EL (cell line): ENCODE results near the gene SDS.

Experiments
- DNase-seq: peaks from one replicate; pipeline ENCODE4 v3.0.0-alpha.2; 2016

SDS gene

DNA sequence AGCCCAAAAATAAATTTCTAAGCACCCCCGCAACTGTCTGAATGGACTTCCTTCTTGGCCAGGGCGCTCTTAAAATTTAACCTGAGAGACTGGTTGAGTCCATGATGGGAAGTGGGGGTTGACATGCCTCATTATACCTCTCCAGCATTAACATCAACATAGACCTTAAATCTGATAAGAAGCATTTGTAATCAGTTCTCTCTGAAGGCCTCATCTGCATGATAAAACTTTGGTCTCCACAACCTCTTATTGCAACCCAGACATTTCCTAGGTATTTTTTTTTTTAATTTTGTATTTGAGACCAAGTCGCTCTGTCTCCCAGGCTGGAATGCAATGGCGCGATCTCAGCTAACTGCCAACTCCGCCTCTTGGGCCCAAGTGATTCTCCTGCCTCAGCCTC is 58.4 kb downstream of the SDS start:
- no peak for DNase-seq
